A549 (cell line): Measurements from ENCODE around the gene MUC12.

Source experiments
- EP300 ChIP-seq, 2 experiments: fragments of >200 bp; sonication (Bioruptor Twin); formaldehyde crosslinking; IDR thresholded peaks; 2 replicates in 1 of 2; 3 replicates in 1 of 2; pipeline ENCODE4 v1.6.1; 2016 to 2017
- NFE2L2 ChIP-seq: fragments of 150-350 bp; conservative IDR thresholded peaks from 2 replicates; pipeline ENCODE4 v1.6.1; 2014; ENCODE audit warnings: low read length
- POLR2A ChIP-seq: IDR thresholded peaks from 2 replicates; pipeline ENCODE4 v1.6.1; 2012; ENCODE audit warnings: mild to moderate bottlenecking, low read length
- RFX5 ChIP-seq: fragments of 450-650 bp; IDR thresholded peaks from 2 replicates; pipeline ENCODE4 v1.7.1; 2014; ENCODE audit warnings: antibody characterized with exemption, mild to moderate bottlenecking, moderate library complexity
- ZNF302 ChIP-seq: fragments of 250-450 bp; sonication (Bioruptor Pico); IDR thresholded peaks from 2 replicates; pipeline ENCODE4 v1.9.0; 2021; ENCODE audit warnings: inconsistent platforms, mild to moderate bottlenecking, moderate library complexity
- TF ChIP-seq, protein P1 (sequence below): fragments of >200 bp; sonication (Bioruptor Twin); formaldehyde crosslinking; IDR thresholded peaks from 3 replicates; pipeline ENCODE4 v1.5.1; 2016

DNA sequence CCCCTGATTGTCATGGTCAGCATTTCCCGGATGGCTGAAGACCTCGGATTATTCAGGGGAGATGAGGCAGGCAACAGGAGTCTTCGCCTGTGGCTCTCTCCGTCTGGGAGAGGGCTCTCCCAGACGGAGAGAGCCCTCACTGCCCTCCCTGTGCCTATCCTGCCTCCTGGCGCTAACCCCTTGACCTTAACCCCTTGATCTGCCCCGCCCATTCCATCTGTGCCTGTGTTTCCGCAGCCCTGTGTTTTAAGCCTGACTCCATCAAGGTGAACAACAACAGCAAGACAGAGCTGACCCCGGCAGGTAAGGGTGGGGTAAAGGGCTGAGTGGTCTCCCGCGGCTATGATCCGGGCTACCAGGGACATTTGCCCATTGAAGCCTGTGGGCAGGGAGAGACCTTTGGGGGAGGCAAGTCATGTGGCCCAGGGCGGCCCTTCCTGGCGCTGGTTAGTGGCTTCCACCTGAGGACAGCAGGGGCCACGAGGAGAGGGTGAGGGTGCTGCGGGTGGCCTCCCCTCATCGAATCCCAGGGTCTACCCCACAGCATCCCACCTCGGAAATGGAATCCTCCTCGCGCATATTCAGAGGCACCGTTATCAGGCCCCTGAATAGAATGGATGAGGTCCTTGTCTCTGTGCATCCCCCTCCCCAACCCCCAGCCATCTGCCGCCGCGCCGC is 4.2 kb upstream of the MUC12 start:
- TF ChIP-seq, protein P1, sequence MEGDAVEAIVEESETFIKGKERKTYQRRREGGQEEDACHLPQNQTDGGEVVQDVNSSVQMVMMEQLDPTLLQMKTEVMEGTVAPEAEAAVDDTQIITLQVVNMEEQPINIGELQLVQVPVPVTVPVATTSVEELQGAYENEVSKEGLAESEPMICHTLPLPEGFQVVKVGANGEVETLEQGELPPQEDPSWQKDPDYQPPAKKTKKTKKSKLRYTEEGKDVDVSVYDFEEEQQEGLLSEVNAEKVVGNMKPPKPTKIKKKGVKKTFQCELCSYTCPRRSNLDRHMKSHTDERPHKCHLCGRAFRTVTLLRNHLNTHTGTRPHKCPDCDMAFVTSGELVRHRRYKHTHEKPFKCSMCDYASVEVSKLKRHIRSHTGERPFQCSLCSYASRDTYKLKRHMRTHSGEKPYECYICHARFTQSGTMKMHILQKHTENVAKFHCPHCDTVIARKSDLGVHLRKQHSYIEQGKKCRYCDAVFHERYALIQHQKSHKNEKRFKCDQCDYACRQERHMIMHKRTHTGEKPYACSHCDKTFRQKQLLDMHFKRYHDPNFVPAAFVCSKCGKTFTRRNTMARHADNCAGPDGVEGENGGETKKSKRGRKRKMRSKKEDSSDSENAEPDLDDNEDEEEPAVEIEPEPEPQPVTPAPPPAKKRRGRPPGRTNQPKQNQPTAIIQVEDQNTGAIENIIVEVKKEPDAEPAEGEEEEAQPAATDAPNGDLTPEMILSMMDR: no peak
- TF ChIP-seq EP300 (IDR thresholded peaks at IDR 0.05): no peak
- no peak for TF ChIP-seq ZNF302 (CRISPR knock-in tag)
- no peak for TF ChIP-seq NFE2L2
- no peak for TF ChIP-seq POLR2A
- TF ChIP-seq RFX5: no peak
